ENCODE measurements around the gene B9D1. TPM values are rescaled to one million over a fixed set of nuclear protein-coding genes. Genes with fewer than 3 reads are reported as not detected.

B9D1 gene
- polyA plus RNA-seq, 1 of the 3 experiments (the other 2 are of a cell fraction), result 81.6 TPM

DNA sequence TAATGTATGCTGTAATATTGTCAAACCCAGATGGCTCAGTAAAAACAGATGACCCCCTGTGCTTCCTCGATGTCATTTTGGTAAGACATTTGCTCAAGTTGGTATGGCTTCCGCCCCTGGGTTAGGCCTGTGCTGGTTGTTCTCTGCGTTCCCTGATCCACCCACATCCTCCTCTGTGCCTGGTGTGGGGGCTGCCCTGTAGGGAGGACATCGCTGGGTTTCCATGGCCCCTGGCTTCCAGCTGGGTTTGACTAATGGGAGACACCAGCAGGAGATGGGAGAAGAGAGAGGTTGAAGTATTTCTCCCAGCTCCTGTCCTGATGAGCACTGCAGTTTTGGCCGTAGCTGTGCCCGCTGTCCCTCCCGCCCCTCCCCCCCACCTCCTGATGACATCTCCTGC is 28.9 kb upstream of the B9D1 start (continued):
- TF ChIP-seq, protein P1, sequence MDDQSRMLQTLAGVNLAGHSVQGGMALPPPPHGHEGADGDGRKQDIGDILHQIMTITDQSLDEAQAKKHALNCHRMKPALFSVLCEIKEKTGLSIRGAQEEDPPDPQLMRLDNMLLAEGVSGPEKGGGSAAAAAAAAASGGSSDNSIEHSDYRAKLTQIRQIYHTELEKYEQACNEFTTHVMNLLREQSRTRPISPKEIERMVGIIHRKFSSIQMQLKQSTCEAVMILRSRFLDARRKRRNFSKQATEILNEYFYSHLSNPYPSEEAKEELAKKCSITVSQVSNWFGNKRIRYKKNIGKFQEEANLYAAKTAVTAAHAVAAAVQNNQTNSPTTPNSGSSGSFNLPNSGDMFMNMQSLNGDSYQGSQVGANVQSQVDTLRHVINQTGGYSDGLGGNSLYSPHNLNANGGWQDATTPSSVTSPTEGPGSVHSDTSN (IDR thresholded peaks at IDR 0.05), result no peak
- no peak for TF ChIP-seq GABPA (IDR thresholded peaks at IDR 0.05; ENCODE audit: low read depth)
- TF ChIP-seq TCF12 (IDR thresholded peaks at IDR 0.05), result no peak
- TF ChIP-seq, protein P2, sequence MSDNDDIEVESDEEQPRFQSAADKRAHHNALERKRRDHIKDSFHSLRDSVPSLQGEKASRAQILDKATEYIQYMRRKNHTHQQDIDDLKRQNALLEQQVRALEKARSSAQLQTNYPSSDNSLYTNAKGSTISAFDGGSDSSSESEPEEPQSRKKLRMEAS (IDR thresholded peaks at IDR 0.05; ENCODE audit: low read depth), result no peak
- no peak for TF ChIP-seq SMC3 (IDR thresholded peaks at IDR 0.05; ENCODE audit: low read depth, low read length)
- no peak for TF ChIP-seq FOXJ3 (CRISPR knock-in tag; IDR thresholded peaks at IDR 0.05)
- TF ChIP-seq TAF1 (IDR thresholded peaks at IDR 0.05; ENCODE audit: borderline replicate concordance, low read depth, low read length), result no peak
- no peak for TF ChIP-seq RFX5 (IDR thresholded peaks at IDR 0.05; ENCODE audit: low read length)
- no peak for TF ChIP-seq FOXM1 (IDR thresholded peaks at IDR 0.05; ENCODE audit: low read depth)

DNA sequence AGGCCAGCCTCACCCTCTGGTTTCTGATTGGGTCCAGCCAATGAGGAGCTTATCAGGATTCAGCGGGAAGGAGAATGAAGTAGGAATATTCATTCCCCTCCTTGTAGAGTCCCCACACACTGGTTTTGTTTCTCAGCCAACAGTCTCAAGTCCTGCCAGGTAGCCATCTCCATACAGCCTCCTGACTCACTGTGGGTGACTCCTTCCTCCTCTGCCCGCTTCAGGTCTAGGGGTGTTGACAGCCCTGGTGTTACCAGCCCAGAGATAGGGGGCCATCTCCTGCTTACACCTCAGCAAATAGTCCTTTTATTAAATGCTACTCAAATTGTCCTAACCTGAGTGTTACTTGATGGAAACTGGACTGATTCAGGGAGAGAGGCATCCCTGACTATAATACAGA is 28.4 kb upstream of the B9D1 start:
- no peak overlapping the region for H3K4me3 ChIP-seq (ENCODE audit: low read depth in 2 of 2, low read length in 1 of 2)
- DNase-seq, result no peak
- peaks cover 0 to 3% of the 10 kb centered on the region in 2 experiments for H3K36me3 ChIP-seq (replicated peaks in 1 of 2; ENCODE audit: control insufficient read depth in 1 of 2, insufficient read depth in 2 of 2, low read length in 1 of 2)
- H3K27ac ChIP-seq (ENCODE audit: low read depth in 2 of 2, low read length in 1 of 2), result peak overlapping the region in 1 of 2 experiments; percentile 99; a peak in 1 of 4 replicates
- no peaks in the 10 kb centered on the region for H4K20me1 ChIP-seq (ENCODE audit: insufficient read depth)
- ChIA-PET CTCF (interaction anchor here (3.3 to 7.2 kb wide), 2 partner anchors 28 to 57 kb away, joined by 23 to 56 read pairs; partner anchors contain the start of gene B9D1), POLR2A (interaction anchor here (0.6 kb wide), 1 partner anchor 19 kb away, joined by 3 read pairs; no protein-coding TSS in a partner anchor)
- H3K79me2 ChIP-seq (ENCODE audit: insufficient read depth), result peaks cover 8% of the 10 kb centered on the region; the same call in 1 of the 2 replicates
- no peaks in the 10 kb centered on the region for H3K9me2 ChIP-seq
- peaks cover 23% of the 10 kb centered on the region for H3F3A ChIP-seq (replicated peaks; ENCODE audit: insufficient read depth)
- TF ChIP-seq, protein P2 (IDR thresholded peaks at IDR 0.05; ENCODE audit: low read depth), result no peak
- TF ChIP-seq SIN3A (IDR thresholded peaks at IDR 0.05; ENCODE audit: borderline replicate concordance, low read depth, low read length) (no peak), ELF1 (IDR thresholded peaks at IDR 0.05) (no peak), NRF1 (IDR thresholded peaks at IDR 0.05; ENCODE audit: low read depth, low read length) (no peak), CHD2 (IDR thresholded peaks at IDR 0.05; ENCODE audit: low read length, partially characterized antibody) (no peak), GABPA (IDR thresholded peaks at IDR 0.05; ENCODE audit: low read depth) (no peak), FOXJ3 (CRISPR knock-in tag; IDR thresholded peaks at IDR 0.05) (no peak), FOSL2 (IDR thresholded peaks at IDR 0.05; ENCODE audit: borderline replicate concordance, low read depth) (no peak), EP300 (IDR thresholded peaks at IDR 0.05; ENCODE audit: borderline replicate concordance in 1 of 2, low read depth in 1 of 2, low read length in 1 of 2) (no peak), GATA2 (CRISPR knock-in tag; IDR thresholded peaks at IDR 0.05) (no peak), TEAD4 (IDR thresholded peaks at IDR 0.05; ENCODE audit: borderline replicate concordance, insufficient read depth) (no peak), TAF1 (IDR thresholded peaks at IDR 0.05; ENCODE audit: borderline replicate concordance, low read depth, low read length) (no peak), JUND (IDR thresholded peaks at IDR 0.05) (no peak), NFIC (IDR thresholded peaks at IDR 0.05; ENCODE audit: borderline replicate concordance) (no peak), RFX5 (IDR thresholded peaks at IDR 0.05; ENCODE audit: low read length) (no peak)
- H3K4me1 ChIP-seq (ENCODE audit: control insufficient read depth in 1 of 2, insufficient read depth in 2 of 2, low read depth in 1 of 2, low read length in 1 of 2), result peaks cover 32 to 59% of the 10 kb centered on the region in 2 experiments
- no peak overlapping the region for H2AFZ ChIP-seq (ENCODE audit: low read depth)
- H3K9ac ChIP-seq, result no peak overlapping the region
- no peaks in the 10 kb centered on the region for H3K9me3 ChIP-seq
- 89% methylated on average over 2 of the region's 2 CpGs for WGBS (ENCODE audit: low lambda C conversion rate)
- H3K27me3 ChIP-seq (ENCODE audit: insufficient read depth), result no peaks in the 10 kb centered on the region
- no peak overlapping the region for H3K4me2 ChIP-seq

All from SK-N-SH (cell line).